ENCODE results near the gene ZBTB7C. TPM values are rescaled to one million over a fixed set of nuclear protein-coding genes. Genes with fewer than 3 reads are reported as not detected.
A peak's percentile ranks its signal among the peaks of the same experiment; 100 is the strongest.

Gene ZBTB7C
- total RNA-seq, 4 donors from 2014 or later = 5.0 to 14.1 (median 13.3) TPM

- TF ChIP-seq CTCF (IDR thresholded peaks at IDR 0.05) = no peak
- ATAC-seq (ENCODE audit: low FRiP score) (no peak), DNase-seq (ENCODE audit: low spot score) (no peak)
Observed at GRCh38 chr18:48392268-48392667, 16.9 kb downstream of the ZBTB7C start.

- DNase-seq (ENCODE audit: low spot score) (no peak), ATAC-seq (ENCODE audit: low FRiP score) (no peak)
- TF ChIP-seq CTCF (IDR thresholded peaks at IDR 0.05) = no peak
Observed at GRCh38 chr18:48391868-48392267, 17.3 kb downstream of the ZBTB7C start.

- no peak for TF ChIP-seq CTCF (IDR thresholded peaks at IDR 0.05)
- DNase-seq (ENCODE audit: low spot score) (no peak), ATAC-seq (ENCODE audit: low FRiP score) (no peak)
Observed at GRCh38 chr18:48390641-48391040, 18.5 kb downstream of the ZBTB7C start.

- ATAC-seq (ENCODE audit: low FRiP score) (no peak), DNase-seq (ENCODE audit: low spot score) (no peak)
Observed at GRCh38 chr18:48388478-48388877, 20.7 kb downstream of the ZBTB7C start.

GRCh38 chr18:48387300-48387699 lies 21.9 kb downstream of the ZBTB7C start:
- TF ChIP-seq CTCF (IDR thresholded peaks at IDR 0.05) = no peak
- ATAC-seq (ENCODE audit: low FRiP score) (peak; percentile 76), DNase-seq (ENCODE audit: low spot score) (no peak)

More at GRCh38 chr18:48388478-48388877, 20.7 kb downstream of the ZBTB7C start:
- TF ChIP-seq CTCF (IDR thresholded peaks at IDR 0.05) = no peak

GRCh38 chr18:48385596-48385995 lies 23.6 kb downstream of the ZBTB7C start:
- DNase-seq (ENCODE audit: low spot score) = no peak
- TF ChIP-seq CTCF (IDR thresholded peaks at IDR 0.05) = no peak
- ATAC-seq (ENCODE audit: low FRiP score) = no peak

GRCh38 chr18:48376934-48377333 lies 32.2 kb downstream of the ZBTB7C start:
- TF ChIP-seq CTCF (IDR thresholded peaks at IDR 0.05) = no peak
- no peak for ATAC-seq (ENCODE audit: low FRiP score)
- DNase-seq (ENCODE audit: low spot score) = no peak
